Erythroblast (primary cell): ENCODE data around the gene FOXO6.

Experiments
- GATA1 ChIP-seq: IDR thresholded peaks from 2 replicates; pipeline ENCODE4 v1.6.1; 2011; ENCODE audit warnings: low read depth, mild to moderate bottlenecking, control low read depth, low read length, moderate library complexity
- POLR2A ChIP-seq: IDR thresholded peaks from 2 replicates; pipeline ENCODE4 v1.6.1; 2011; ENCODE audit warnings: mild to moderate bottlenecking, low read length

DNA sequence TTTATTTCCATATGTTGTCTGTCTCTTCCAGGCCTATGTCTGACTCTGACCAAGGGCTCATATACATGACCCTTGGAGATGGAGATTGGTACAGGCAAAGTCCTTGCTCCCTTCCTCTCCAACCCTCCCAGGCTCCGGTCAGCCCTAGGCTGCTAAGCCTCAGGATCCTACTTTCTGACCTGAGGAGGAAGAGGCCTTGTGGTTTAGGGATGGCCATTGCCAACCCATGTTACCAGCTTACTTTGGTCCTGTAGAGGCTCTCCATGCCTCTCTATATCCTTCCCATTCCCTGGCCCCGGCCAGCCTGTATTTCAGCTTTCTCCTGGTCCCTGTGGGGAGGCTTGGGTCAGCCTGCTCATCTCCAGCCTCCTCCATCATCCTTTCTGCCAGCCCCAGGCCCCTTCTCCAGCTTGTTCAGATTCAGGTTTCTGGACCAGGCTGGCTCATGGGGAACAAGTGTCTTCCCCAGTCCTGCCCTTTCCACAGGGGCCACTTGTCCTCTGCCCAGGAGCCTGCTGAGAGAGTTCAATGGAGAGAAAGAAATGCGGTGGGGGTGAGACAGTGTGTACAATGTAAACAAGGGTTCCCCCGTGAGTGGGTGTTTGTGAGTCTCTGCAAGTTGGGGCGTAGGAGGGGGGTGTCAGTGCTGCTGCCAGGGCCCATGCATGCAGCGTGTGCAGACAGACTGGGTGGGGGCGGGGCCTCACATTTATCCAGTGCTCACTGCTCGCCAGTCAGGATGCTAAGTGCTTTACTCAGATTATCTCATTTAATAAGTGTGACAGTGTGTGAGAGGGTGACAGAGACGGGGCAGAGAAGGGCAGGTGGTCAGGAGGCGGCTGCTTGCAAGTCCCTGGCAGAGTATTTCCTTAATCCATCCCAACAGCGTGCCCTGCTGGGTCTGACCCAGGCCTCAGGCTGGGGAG, 31.3 kb upstream of the FOXO6 start:
- TF ChIP-seq POLR2A (no peak), GATA1 (no peak)
